ENCODE data around the gene LYRM1. TPM values are rescaled to one million over a fixed set of nuclear protein-coding genes. Genes with fewer than 3 reads are reported as not detected.

The LYRM1 gene
- 47.7 and 67.2 TPM in 2 replicates for total RNA-seq

DNA sequence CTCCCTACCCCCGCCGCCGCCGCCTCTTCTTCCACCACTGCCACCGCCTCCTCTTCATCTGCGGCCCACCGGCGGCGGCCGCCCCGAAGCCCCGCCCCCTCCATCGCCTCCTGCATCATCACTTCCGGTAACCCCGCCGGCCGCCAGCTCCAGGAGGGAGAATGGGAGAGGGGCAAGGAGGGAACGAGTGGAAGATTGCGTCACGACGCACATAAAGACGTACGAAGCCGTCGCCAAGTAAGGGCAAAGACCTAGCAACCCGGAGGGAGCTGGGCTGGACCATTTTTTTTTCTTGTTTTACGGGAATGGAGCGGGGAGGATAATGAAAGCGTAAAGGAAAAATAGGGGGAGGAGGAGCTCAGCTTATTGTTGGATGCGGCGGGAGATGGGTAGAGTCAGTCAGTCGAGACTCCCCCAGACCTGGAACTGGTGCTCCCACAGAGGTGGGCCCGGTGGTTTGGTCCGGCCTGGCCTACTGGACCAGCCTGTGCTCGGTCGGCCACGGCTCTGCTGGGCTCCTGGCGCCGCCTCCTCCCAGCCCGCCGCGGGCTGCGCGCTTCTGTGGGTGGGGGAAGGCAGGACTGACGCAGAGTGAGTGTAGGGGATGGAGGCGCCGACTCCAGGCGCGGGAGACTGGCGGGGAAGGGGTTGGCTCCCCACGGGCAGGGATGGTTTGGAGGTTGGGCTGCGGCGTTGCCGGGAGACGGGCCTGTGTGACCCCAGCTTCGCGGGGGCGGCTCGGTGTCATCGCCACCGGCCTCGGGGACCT is at the start of gene LYRM1, which contains the start of gene DCUN1D3:
LYRM1 (plus strand) TSS at position 473 of the 769 bp plus-strand sequence. CDS start 14,785 bp downstream, outside the sequence.
DCUN1D3 (minus strand) TSS at position 60 of the 769 bp plus-strand sequence. CDS start 37,820 bp downstream, outside the sequence.

Other genes starting within 250 kb of the LYRM1 start
- 0.07 TPM in 1 of 2 replicates, not detected in the other for gene ACSM1, start 203.1 kb upstream of the LYRM1 start, total RNA-seq
- gene THUMPD1, start 159.0 kb upstream of the LYRM1 start, total RNA-seq: 62.2 and 65.6 TPM in 2 replicates
- gene ACSM3, start 136.8 kb upstream of the LYRM1 start, total RNA-seq: 6.6 and 22.2 TPM in 2 replicates
- 17.3 and 21.1 TPM in 2 replicates for gene ERI2, start 94.3 kb upstream of the LYRM1 start, total RNA-seq
- gene REXO5, start 94.2 kb upstream of the LYRM1 start, total RNA-seq: 6.1 and 12.1 TPM in 2 replicates
- gene DCUN1D3, start 413 bp upstream of the LYRM1 start, total RNA-seq: 42.6 and 46.5 TPM in 2 replicates

Data from thoracic aorta endothelial cell (primary cell).